GM21723 (cell line): ENCODE results near the gene PQBP1.
"Not testable (repeated sequence)": the region's sequence is repeated elsewhere in the genome, so short reads cannot be mapped to it uniquely, and the experiment has no call there.

Source experiments
- ATAC-seq: cut with Tn5 transposase; IDR thresholded peaks from one replicate; pipeline ENCODE4 v1.9.1; 2021; ENCODE audit warnings: mild to moderate bottlenecking, moderate library complexity; ENCODE audit not compliant: unreplicated experiment

Gene PQBP1, protein sequence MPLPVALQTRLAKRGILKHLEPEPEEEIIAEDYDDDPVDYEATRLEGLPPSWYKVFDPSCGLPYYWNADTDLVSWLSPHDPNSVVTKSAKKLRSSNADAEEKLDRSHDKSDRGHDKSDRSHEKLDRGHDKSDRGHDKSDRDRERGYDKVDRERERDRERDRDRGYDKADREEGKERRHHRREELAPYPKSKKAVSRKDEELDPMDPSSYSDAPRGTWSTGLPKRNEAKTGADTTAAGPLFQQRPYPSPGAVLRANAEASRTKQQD

GRCh38 chrX:48897625-48898306 is at the start of gene PQBP1, which contains the start of gene TIMM17B:
Gene PQBP1 (plus strand): TSS chrX:48897930. CDS start chrX:48898510, 580 bp downstream.
Gene TIMM17B (minus strand): TSS chrX:48897768. CDS start chrX:48897749, 19 bp downstream.
- peak; percentile 83 for ATAC-seq

GRCh38 chrX:48848847-48849246 is 48.9 kb upstream of the PQBP1 start:
- no peak for ATAC-seq

DNA sequence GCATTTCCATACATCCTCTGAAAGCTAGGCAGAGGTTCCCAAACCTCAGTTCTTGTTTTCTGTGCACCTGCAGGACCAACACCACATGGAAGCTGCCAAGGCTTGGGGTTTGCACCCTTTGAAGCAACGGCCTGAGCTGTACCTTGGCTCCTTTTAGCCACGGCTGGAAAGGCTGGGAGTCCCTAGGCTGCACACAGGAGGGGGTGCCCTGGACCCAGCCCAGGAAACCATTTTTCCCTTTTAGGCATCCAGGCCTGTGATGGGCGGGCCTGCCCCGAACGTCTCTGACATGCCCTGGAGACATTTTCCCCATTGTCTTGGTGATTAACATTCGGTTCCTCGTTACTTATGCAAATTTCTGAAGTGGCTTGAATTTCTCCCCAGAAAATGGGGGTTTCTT is 44.9 kb upstream of the PQBP1 start:
- ATAC-seq = no peak

DNA sequence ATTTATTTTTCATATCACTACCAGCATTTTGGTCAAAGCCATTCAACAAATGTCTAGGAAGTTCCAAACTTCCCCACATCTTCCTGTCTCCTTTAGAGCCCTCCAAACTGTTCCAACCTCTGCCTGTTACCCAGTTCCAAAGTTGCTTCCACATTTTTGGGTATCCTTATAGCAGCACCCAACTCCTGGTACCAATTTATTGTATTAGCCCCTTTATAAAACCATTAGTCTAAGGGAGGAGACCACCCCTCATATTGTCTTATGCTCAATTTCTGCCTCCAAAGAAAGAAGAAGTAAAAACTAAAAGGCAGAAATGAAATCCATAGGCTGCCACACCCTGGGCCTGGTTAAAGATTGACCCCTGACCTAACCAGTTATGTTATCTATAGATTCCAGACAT is 44.2 kb upstream of the PQBP1 start:
- not testable (repeated sequence) for ATAC-seq

DNA sequence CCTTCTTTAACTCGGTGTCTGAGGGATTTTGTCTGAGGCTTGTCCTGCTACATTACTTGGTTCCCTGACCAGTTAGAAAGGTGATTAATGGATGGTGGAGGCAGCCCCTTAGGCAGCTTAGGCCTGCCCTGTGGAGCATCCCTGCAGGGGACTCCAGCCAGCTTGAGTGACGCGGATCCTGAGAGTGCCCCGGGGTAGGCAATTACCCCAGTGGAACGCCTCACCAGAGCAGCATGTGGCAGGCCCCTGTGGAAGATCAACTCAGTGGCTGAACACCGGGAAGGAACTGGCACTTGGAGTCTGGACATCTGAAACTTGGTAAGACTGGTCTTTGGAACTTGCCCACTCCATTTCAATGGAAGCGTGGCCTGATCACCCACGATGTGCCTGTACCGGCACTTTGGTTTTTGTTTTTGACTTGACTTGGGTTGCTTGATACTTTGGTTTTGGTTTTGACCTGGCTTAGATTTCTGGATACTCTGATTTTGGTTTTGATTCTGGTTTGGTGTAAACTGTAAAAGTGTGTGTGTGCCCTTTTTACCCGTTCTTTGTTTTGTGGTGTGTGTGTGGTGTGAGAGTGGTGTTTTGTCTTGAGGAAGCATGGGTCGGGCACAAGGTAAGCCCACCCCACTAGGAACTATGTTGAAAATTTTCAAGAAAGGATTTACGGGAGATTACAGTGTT is 43.5 kb upstream of the PQBP1 start:
- ATAC-seq = not testable (repeated sequence)

DNA sequence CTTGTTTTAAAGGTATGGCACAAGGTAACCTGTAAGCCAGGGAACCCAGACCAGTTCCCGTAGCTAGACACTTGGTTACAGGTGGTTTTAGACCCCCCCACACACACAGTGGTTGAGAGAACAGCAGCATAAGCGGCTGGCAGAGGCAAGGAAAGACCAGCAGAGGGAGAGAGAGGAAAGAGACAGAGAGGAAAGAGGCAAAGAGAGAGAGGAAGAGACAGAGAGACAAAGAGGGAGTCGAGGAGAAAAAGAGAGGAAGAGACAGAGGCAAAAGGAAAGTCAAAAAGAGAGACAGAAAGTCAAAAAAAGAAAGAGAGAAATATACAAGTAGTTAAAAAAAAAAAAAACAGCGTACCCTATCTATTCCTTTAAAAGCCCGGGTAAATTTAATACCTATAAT is 42.8 kb upstream of the PQBP1 start:
- no peak for ATAC-seq

- no peak for ATAC-seq
Observed at GRCh38 chrX:48864210-48864609, 33.5 kb upstream of the PQBP1 start.

DNA sequence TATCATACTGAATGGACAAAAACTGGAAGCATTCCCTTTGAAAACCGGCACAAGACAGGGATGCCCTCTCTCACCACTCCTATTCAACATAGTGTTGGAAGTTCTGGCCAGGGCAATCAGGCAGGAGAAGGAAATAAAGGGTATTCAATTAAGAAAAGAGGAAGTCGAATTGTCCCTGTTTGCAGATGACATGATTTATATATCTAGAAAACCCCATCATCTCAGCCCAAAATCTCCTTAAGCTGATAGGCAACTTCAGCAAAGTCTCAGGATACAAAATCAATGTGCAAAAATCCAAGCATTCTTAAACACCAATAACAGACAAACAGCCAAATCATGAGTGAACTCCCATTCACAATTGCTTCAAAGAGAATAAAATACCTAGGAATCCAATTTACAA is 25.7 kb upstream of the PQBP1 start:
- ATAC-seq = not testable (repeated sequence)

DNA sequence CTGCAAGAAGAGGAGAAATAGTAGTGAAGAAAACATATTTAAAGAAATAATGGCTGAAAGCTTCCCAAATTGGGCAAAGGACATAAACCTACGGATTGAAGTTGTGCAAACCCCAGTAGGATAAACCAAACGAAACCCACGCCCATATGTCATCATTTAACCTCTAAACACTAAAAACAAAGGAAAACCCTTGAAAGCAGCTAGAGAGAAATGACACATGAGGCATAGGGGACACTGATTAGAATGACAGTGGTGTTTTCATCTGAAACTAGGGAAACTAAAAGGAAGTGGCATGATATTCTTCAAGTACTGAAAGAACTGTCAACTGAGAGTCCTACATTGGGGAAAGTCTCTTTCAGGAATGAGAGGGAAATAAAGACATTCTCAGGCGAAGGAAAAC is 20.8 kb upstream of the PQBP1 start:
- ATAC-seq = not testable (repeated sequence)

DNA sequence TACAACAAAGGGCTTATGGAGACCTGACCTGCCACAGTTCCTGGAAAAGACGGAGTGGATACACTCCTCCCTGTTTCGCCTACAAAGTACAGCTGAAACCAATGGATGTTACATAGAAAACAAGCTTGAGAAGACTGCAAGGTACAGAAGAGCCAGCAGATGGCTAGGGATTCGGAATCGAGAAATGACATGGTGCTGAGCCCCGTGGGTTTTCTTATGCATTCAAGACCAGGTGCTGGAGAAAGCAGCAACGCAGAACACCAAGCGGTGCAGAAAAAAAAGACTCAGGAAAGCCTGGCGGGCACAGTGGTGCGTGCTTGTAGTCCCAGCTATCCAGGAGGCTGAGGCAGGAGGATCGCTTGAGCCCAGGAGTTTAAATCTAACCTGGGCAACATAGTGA is 14.0 kb upstream of the PQBP1 start:
- no peak for ATAC-seq

GRCh38 chrX:48886586-48886985 is 11.1 kb upstream of the PQBP1 start:
- ATAC-seq = not testable (repeated sequence)

GRCh38 chrX:48890296-48890925 is 7.3 kb upstream of the PQBP1 start:
- ATAC-seq = no peak

DNA sequence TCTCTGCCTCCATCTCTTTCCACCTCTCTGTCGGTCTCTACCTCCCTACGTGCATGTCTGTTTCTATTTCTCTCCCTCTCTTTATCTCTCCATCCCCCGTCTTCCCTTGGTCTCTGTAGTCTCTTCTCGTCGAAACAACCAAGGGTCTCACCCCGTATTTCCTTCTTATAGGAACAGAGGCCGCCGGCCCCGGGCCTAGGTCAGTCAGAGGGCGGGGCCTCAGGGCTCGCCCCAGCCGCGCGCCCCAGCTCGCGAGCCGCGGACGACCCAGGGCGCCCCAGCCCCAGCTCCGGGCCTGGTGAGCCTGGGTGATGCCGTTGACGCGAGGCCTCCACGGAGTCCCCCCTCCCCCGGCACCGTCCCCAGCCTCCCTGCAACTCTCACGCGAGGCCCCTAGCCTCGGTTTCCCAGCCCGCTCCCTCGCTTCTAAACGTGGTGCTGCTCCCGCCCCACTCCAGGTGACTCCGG is 6.8 kb upstream of the PQBP1 start:
- peak; percentile 43 for ATAC-seq

GRCh38 chrX:48891402-48892288 is 6.1 kb upstream of the PQBP1 start:
- ATAC-seq = peak; percentile 79

- no peak for ATAC-seq
Observed at GRCh38 chrX:48892896-48893295, 4.8 kb upstream of the PQBP1 start.

DNA sequence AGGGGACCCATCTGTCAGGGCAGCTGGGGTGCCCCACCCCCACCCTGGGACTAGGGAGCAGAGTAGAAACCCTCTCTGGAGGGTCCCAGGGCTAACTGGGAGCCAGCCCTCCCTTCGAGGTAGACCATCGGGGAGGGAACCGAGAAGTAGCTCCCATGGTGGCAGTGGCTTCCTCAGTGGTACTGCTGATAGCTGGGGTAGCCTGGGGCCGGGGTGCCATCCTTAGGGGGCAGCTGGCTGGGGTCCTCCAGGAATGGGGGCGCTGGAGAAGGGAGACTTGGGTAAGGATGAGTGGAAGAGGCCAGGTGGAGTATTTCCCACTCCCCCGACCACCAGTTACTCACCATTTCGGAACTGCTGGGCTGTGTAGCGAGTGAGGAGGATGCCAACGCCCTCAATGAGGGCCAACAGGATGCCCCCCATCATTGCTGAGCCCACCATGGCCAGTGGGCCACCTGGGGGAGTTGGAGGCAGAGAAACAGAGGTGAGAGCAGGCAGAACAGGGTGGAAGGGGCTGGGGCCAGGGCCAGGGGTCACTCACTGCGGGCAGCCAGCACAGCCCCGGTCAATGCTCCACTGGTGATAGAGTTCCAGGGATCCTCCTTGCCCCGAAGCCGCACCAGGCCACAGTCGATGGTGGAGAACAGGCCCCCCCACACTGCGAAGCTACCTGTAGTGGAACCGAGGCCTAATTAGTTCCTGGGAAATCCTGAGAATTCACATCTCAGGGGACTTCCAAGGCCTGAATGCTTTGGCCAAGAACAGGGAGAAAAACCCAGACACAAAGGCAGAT is 4.0 kb upstream of the PQBP1 start:
- ATAC-seq = no peak

GRCh38 chrX:48894891-48895290 is 2.8 kb upstream of the PQBP1 start:
- no peak for ATAC-seq

GRCh38 chrX:48896611-48897011 is 1.1 kb upstream of the PQBP1 start:
- ATAC-seq = no peak

DNA sequence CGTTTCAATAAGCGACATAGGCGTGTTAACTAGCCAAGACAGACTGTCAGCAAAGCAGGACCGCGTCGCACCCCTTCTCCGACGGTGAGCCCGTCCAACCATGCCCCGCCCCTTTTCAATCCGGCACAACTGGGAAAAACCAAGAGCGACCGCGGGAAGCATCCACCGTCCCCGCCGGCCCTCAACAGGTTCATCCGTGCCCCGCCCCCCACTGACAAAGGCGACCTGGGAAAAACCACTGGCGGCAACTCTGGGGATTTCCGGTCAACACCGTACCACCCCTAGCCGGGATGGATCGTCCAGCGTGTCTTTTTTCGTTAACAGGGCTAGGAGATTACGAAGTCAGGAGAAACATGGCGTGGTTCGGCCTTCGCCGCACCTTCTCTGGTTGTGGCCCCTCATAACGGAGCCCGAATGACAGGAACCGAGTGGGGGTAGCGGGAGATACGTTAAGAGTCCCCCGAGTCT is 539 bp upstream of the PQBP1 start:
- ATAC-seq = peak; percentile 21

DNA sequence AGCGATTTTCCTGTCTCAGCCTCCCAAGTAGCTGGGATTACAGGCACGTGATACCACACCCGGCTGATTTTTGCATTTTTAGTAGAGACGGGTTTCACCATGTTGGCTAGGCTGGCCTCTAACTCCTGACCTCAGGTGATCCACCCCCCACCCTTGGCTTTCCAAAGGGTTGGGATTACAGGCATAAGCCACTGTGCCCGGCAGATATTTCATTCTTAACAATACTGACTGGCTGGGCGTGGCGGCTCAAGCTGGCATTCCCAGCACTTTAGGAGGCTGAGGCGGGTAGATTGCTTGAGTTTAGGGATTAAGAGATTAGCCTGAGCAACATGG is 1.3 kb downstream of the PQBP1 start:
- ATAC-seq = no peak
